HL-60 (cell line): ENCODE results near the gene FBXO47.

ENCODE experiments used
- GABPA ChIP-seq: IDR thresholded peaks from 2 replicates; pipeline ENCODE4 v1.6.1; 2012; ENCODE audit warnings: low read depth
- POLR2AphosphoS5 ChIP-seq: IDR thresholded peaks from 2 replicates; pipeline ENCODE4 v1.6.1; 2012; ENCODE audit warnings: low read depth
- SPI1 ChIP-seq: IDR thresholded peaks from 2 replicates; pipeline ENCODE4 v1.6.1; 2012; ENCODE audit warnings: low read depth, mild to moderate bottlenecking, borderline replicate concordance
- TF ChIP-seq, protein P1 (sequence below): IDR thresholded peaks from one replicate; pipeline ENCODE4 v1.5.1; 2011; ENCODE audit warnings: low read length, control low read depth, inconsistent platforms; ENCODE audit not compliant: insufficient read depth

DNA sequence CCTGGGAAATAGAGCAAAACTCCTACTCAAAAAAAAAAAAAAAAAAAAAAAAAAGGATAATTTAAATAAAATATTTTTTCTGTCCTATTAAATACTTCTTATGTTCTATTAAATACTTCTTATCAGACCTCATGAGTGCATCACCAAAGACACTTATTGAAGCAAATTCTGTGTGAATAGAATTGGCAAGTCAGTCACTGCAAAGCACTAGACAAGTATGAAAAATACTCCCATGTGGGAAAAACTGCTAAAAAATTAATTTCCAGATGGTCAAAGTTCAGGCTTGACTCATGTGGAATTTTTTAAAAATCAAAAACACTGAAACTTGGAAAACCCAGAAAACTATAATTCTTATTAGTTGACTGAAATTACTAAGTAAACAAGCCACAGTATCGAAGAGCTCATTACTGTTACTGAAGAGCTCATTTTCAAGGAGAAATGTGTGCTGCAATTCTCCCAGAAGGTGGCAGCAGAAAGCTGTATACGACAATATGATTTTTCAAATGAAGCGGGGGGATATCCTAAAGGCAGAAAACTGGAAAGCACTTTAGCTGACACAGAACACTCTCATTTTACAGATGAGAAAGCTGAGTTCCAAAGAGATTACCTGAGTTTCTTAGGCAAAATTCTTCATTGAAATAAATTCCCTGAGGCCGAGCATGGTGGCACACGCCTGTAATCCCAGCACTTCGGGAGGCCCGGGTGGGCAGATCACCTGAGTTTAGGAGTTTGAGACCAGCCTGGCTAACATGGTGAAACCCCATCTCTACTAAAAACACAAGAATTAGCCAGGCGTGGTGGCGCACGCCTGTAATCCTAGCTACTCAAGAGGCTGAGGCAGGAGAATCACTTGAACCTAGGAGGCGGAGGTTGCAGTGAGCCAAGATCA lies 15.9 kb upstream of the FBXO47 start:
- TF ChIP-seq, protein P1, sequence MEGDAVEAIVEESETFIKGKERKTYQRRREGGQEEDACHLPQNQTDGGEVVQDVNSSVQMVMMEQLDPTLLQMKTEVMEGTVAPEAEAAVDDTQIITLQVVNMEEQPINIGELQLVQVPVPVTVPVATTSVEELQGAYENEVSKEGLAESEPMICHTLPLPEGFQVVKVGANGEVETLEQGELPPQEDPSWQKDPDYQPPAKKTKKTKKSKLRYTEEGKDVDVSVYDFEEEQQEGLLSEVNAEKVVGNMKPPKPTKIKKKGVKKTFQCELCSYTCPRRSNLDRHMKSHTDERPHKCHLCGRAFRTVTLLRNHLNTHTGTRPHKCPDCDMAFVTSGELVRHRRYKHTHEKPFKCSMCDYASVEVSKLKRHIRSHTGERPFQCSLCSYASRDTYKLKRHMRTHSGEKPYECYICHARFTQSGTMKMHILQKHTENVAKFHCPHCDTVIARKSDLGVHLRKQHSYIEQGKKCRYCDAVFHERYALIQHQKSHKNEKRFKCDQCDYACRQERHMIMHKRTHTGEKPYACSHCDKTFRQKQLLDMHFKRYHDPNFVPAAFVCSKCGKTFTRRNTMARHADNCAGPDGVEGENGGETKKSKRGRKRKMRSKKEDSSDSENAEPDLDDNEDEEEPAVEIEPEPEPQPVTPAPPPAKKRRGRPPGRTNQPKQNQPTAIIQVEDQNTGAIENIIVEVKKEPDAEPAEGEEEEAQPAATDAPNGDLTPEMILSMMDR = peak; percentile 64
- TF ChIP-seq POLR2AphosphoS5 = no peak
- no peak for TF ChIP-seq SPI1
- no peak for TF ChIP-seq GABPA
